Activated naive CD4-positive, alpha-beta T cell treated with anti-CD3 and anti-CD28 coated beads for 36 hours (primary cell): ENCODE measurements around the gene SPATA33. TPM values are rescaled to one million over a fixed set of nuclear protein-coding genes. Genes with fewer than 3 reads are reported as not detected.
"Not testable (repeated sequence)": the region's sequence is repeated elsewhere in the genome, so short reads cannot be mapped to it uniquely, and the experiment has no call there.

Experiments used
- CTCF ChIA-PET: fragments of 350-600 bp; sonication (Branson Sonifier 250); formaldehyde crosslinking; loops from one replicate; lab custom pipeline; 2021; ENCODE audit warnings: antibody characterized with exemption; lab: Charles Lee
- DNase-seq: peaks from one replicate; pipeline ENCODE4 v3.0.0-alpha.2; 2020
- H3K27ac Mint-ChIP-seq: one replicate; pipeline ENCODE4 v1.8.0; 2021; ENCODE audit warnings: mild to moderate bottlenecking, mixed read lengths
- H3K27me3 Mint-ChIP-seq: one replicate; pipeline ENCODE4 v1.8.0; 2021; ENCODE audit warnings: low read depth, mixed read lengths
- H3K36me3 Mint-ChIP-seq: one replicate; pipeline ENCODE4 v1.8.0; 2021; ENCODE audit warnings: low read depth, mixed read lengths
- H3K4me1 Mint-ChIP-seq: one replicate; pipeline ENCODE4 v1.8.0; 2021; ENCODE audit warnings: low read depth, mixed read lengths
- H3K4me3 Mint-ChIP-seq: one replicate; pipeline ENCODE4 v1.8.0; 2021; ENCODE audit warnings: mild to moderate bottlenecking, moderate library complexity, mixed read lengths
- H3K9me3 Mint-ChIP-seq: one replicate; pipeline ENCODE4 v1.8.0; 2021; ENCODE audit warnings: mixed read lengths
- intact Hi-C: fragments of 100-400 bp; cut with micrococcal nuclease; formaldehyde crosslinking; loops from one replicate; pipeline ENCODE4 v1.15.1; 2023
- total RNA-seq, 2 experiments: library from RNA; stranded (reverse); gene quantifications; one replicate each; pipeline ENCODE4 v1.2.3, GENCODE V29; 2021

SPATA33 gene
- total RNA-seq, 2 experiments from 2014 or later, result 6.5 to 7.0 TPM

- intact Hi-C loops, result no loop called here
- H3K27me3 Mint-ChIP-seq, result no peaks in the 10 kb centered on the region
- peaks cover 23% of the 10 kb centered on the region for H3K4me1 Mint-ChIP-seq
- CTCF ChIA-PET, result interaction anchor here (0.6 to 1.6 kb wide), 4 partner anchors 10 to 70 kb away, joined by 3 to 4 read pairs (median 3); no protein-coding TSS in a partner anchor
- H3K9me3 Mint-ChIP-seq, result no peaks in the 10 kb centered on the region
- H3K36me3 Mint-ChIP-seq, result no peaks in the 10 kb centered on the region
- no peak overlapping the region for H3K4me3 Mint-ChIP-seq
- peak overlapping the region; percentile 7 for H3K27ac Mint-ChIP-seq
- no peak for DNase-seq
Observed at GRCh38 chr16:89670496-89671431, 13.1 kb downstream of the SPATA33 start.

- H3K36me3 Mint-ChIP-seq, DNase-seq, H3K27me3 Mint-ChIP-seq, intact Hi-C loops, H3K27ac Mint-ChIP-seq, H3K4me3 Mint-ChIP-seq, H3K9me3 Mint-ChIP-seq: not testable (repeated sequence)
- CTCF ChIA-PET, result interaction anchor here (0.9 to 1.0 kb wide), 2 partner anchors 30 to 71 kb away, joined by 3 read pairs; no protein-coding TSS in a partner anchor
- peaks cover 23% of the 10 kb centered on the region for H3K4me1 Mint-ChIP-seq
Observed at GRCh38 chr16:89671565-89671964, 13.9 kb downstream of the SPATA33 start.

- CTCF ChIA-PET, result interaction anchor here (1.0 kb wide), 1 partner anchor 31 kb away, joined by 3 read pairs; no protein-coding TSS in a partner anchor
- Mint-ChIP-seq H3K9me3 (no peaks in the 10 kb centered on the region), H3K27me3 (no peaks in the 10 kb centered on the region), H3K4me1 (peaks cover 23% of the 10 kb centered on the region), H3K36me3 (no peaks in the 10 kb centered on the region), H3K27ac (no peak overlapping the region), H3K4me3 (no peak overlapping the region)
- intact Hi-C loops, result no loop called here
- no peak for DNase-seq
Observed at GRCh38 chr16:89672177-89672941, 14.7 kb downstream of the SPATA33 start.

DNA sequence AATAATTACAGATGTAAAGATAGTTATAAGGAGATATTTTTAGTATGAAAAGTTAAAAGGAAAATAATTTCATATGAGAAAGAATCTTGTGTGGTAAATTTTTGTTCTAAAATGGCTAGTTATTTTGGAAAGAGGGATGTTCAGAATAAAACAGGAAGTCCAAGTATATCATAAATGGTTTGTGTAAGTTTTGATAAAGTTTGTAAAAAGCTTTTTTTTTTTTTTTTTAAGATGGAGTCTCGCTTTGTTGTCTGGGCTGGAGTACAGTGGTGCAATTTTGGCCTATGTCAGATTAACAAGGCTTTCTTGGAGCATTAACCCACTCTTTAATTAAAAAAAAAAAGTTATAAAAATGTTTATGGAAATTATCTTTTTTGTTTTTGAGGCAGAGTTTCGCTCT lies 20.6 kb downstream of the SPATA33 start:
- Mint-ChIP-seq H3K27ac (no peak overlapping the region), H3K9me3 (peaks cover 3% of the 10 kb centered on the region), H3K4me1 (no peaks in the 10 kb centered on the region), H3K36me3 (no peaks in the 10 kb centered on the region), H3K27me3 (no peaks in the 10 kb centered on the region), H3K4me3 (no peak overlapping the region)
- no peak for DNase-seq
- intact Hi-C loops, result no loop called here
- CTCF ChIA-PET, result interaction anchor here (0.6 kb wide), 1 partner anchor 237 kb away, joined by 3 read pairs; no protein-coding TSS in a partner anchor

DNA sequence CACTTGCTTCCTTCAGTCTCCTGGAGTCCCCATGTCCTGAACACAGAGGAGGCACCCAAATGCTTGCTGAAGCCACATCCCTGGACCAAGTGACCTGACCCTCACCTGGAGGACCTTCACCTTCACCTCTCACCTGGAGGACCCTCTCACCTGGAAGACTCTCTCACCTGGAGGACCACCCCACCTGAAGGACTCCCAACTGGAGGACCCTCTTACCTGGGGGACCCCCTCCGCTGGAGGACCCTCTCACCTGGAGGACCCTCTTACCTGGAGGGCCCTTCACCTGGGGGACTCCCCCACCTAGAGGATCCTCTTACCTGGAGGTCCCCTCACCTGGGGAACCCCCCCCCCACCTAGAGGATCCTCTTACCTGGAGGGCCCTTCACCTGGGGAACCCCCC lies 28.3 kb downstream of the SPATA33 start:
- Mint-ChIP-seq H3K27me3 (no peaks in the 10 kb centered on the region), H3K9me3 (no peaks in the 10 kb centered on the region), H3K27ac (no peak overlapping the region), H3K4me1 (peaks cover 15% of the 10 kb centered on the region), H3K4me3 (peak overlapping the region; percentile 55), H3K36me3 (peaks cover 14% of the 10 kb centered on the region)
- no peak for DNase-seq
- CTCF ChIA-PET, result interaction anchor here (1.0 to 1.4 kb wide), 2 partner anchors 15 to 110 kb away, joined by 4 to 5 read pairs; partner anchors contain the start of genes CPNE7 and SPATA2L
- intact Hi-C loops, result loop anchor here (1.0 to 2.0 kb wide), 2 partner anchors 15 to 27 kb away; partner anchors contain the start of gene SPATA2L

- CTCF ChIA-PET, result interaction anchor here (0.7 to 1.4 kb wide), 4 partner anchors 13 to 111 kb away, joined by 3 to 5 read pairs (median 4); partner anchors contain the start of genes CPNE7 and SPATA2L
- no peaks in the 10 kb centered on the region for H3K27me3 Mint-ChIP-seq
- intact Hi-C loops, result loop anchor here (1.0 to 2.0 kb wide), 2 partner anchors 15 to 28 kb away; partner anchors contain the start of gene SPATA2L
- peak within 1 kb of the TSS; percentile 92 for H3K4me3 Mint-ChIP-seq
- H3K9me3 Mint-ChIP-seq, result no peaks in the 10 kb centered on the region
- peaks cover 18% of the 10 kb centered on the region for H3K36me3 Mint-ChIP-seq
- H3K27ac Mint-ChIP-seq, result peak within 1 kb of the TSS; percentile 89
- peaks cover 15% of the 10 kb centered on the region for H3K4me1 Mint-ChIP-seq
- DNase-seq, result peak; percentile 86
Observed at GRCh38 chr16:89686520-89687091, 29.0 kb downstream of the SPATA33 start, which contains the start of gene CDK10. TSS of gene CDK10 (plus strand) at chr16:89686689. CDS start at chr16:89686711, 22 bp downstream.

DNA sequence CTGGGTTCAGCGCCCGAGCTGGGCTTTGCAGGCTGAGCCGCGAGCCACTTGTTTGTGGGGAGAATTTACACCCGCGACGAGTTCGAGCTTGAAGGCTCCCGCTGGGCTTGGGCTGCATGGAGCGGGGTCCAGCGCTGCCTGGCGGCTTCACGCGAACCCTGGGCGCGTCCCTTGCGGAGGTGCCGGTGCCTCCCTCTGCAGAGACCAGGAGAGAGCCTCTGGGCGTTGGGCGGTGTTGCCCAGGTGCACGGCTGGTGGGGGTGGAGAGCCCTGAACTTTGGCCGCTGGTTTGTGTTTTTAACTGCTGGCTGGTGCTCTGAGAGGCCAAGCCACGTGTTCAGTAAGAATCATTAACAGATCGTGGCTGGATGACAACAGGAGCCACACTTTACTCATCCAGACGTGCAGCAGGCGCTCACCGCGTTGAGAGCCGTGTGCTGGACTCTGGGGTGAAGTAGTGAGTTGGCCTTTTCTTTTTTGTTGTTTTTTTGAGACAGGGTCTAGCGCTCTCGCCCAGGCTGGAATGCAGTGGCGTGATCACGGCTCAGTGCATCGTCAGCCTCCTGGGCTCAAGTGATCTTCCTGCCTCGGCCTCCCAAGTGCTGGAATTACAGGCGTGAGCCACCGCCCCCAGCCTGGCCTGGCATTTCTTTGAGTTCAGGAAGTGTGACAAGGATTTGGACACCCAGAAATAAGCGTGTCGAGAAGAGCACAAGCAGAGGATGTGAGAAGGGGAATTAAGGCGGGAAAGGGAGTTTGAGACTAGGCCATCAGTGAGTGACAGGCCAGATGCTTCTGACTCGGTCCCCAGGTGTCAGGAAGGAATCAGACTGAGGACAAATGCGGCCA lies 29.7 kb downstream of the SPATA33 start:
- Mint-ChIP-seq H3K4me3 (peak overlapping the region; percentile 92), H3K27me3 (no peaks in the 10 kb centered on the region), H3K4me1 (peaks cover 15% of the 10 kb centered on the region), H3K9me3 (no peaks in the 10 kb centered on the region), H3K36me3 (peaks cover 21% of the 10 kb centered on the region), H3K27ac (peak overlapping the region; percentile 77)
- DNase-seq, result no peak
- CTCF ChIA-PET, result interaction anchor here (0.7 to 1.4 kb wide), 4 partner anchors 12 to 112 kb away, joined by 3 to 5 read pairs (median 4); partner anchors contain the start of genes CPNE7 and SPATA2L
- intact Hi-C loops, result loop anchor here (2.0 kb wide), 1 partner anchor 29 kb away; no protein-coding TSS in a partner anchor

- DNase-seq, result no peak
- CTCF ChIA-PET, result interaction anchor here (1.3 kb wide), 1 partner anchor 10 kb away, joined by 3 read pairs; no protein-coding TSS in a partner anchor
- no peaks in the 10 kb centered on the region for H3K9me3 Mint-ChIP-seq
- H3K4me1 Mint-ChIP-seq, result peaks cover 15% of the 10 kb centered on the region
- no peak overlapping the region for H3K27ac Mint-ChIP-seq
- intact Hi-C loops, result no loop called here
- no peaks in the 10 kb centered on the region for H3K27me3 Mint-ChIP-seq
- H3K4me3 Mint-ChIP-seq, result peak overlapping the region; percentile 92
- H3K36me3 Mint-ChIP-seq, result peaks cover 25% of the 10 kb centered on the region
Observed at GRCh38 chr16:89688395-89688794, 30.8 kb downstream of the SPATA33 start.

GRCh38 chr16:89689142-89689541 lies 31.5 kb downstream of the SPATA33 start:
- intact Hi-C loops, result no loop called here
- CTCF ChIA-PET, result interaction anchor here (1.3 kb wide), 1 partner anchor 10 kb away, joined by 3 read pairs; no protein-coding TSS in a partner anchor

DNA sequence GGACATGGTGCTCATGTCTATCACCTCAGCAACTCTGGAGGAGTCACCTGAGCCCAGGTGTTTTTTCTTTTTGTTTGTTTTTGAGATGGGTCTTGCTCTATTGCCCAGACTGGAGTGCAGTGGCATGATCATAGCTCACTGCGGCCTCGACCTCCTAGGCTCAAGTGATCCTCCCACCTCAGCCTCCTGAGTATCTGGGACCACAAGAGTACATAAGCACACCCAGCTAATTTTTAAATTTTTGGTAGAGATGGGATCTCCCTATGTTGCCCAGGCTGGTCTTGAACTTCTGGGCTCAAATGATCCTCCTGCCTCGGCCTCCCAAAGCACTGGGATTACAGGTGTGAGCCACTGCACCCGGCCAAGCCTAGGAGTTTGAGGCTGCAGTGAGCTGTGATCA lies 32.0 kb downstream of the SPATA33 start:
- intact Hi-C loops, result not testable (repeated sequence)

More at GRCh38 chr16:89689142-89689541, 31.5 kb downstream of the SPATA33 start:
- Mint-ChIP-seq H3K36me3 (peaks cover 25% of the 10 kb centered on the region), H3K9me3 (no peaks in the 10 kb centered on the region), H3K27ac (no peak overlapping the region), H3K4me1 (peaks cover 15% of the 10 kb centered on the region), H3K27me3 (no peaks in the 10 kb centered on the region), H3K4me3 (no peak overlapping the region)
- no peak for DNase-seq

More for the DNA sequence above, 32.0 kb downstream of the SPATA33 start:
- Mint-ChIP-seq H3K4me1 (peaks cover 15% of the 10 kb centered on the region), H3K36me3 (peaks cover 25% of the 10 kb centered on the region)
- DNase-seq, H3K9me3 Mint-ChIP-seq, H3K4me3 Mint-ChIP-seq, H3K27me3 Mint-ChIP-seq, H3K27ac Mint-ChIP-seq: not testable (repeated sequence)
- CTCF ChIA-PET, result interaction anchor here (1.0 to 1.3 kb wide), 2 partner anchors 9 to 11 kb away, joined by 3 to 5 read pairs; no protein-coding TSS in a partner anchor
